GM21526 (cell line): Measurements from ENCODE around the gene KLK2.
"Not testable (repeated sequence)": the region's sequence is repeated elsewhere in the genome, so short reads cannot be mapped to it uniquely, and the experiment has no call there.

Source experiments
- ATAC-seq: cut with Tn5 transposase; IDR thresholded peaks from one replicate; pipeline ENCODE4 v1.9.1; 2021; ENCODE audit warnings: moderate library complexity; ENCODE audit not compliant: unreplicated experiment, low FRiP score

Gene KLK2

DNA sequence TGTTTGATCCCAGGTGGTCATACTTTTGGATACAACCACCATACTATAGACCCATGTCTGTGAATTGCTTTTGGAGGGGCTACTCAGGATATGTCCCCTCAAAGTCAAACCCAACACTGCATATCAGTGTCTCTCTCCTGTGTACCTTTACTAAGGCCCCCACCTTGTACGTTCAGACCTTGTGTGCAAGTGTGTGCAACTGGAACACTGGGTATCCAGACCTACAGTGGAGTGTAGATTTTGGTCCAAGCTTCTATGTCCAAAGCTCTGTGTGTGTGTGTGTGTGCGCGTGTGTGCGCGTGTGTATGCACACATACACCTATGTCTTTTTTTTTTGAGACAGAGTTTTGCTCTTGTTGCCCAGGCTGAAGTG is 18.0 kb downstream of the KLK2 start:
- ATAC-seq = no peak

DNA sequence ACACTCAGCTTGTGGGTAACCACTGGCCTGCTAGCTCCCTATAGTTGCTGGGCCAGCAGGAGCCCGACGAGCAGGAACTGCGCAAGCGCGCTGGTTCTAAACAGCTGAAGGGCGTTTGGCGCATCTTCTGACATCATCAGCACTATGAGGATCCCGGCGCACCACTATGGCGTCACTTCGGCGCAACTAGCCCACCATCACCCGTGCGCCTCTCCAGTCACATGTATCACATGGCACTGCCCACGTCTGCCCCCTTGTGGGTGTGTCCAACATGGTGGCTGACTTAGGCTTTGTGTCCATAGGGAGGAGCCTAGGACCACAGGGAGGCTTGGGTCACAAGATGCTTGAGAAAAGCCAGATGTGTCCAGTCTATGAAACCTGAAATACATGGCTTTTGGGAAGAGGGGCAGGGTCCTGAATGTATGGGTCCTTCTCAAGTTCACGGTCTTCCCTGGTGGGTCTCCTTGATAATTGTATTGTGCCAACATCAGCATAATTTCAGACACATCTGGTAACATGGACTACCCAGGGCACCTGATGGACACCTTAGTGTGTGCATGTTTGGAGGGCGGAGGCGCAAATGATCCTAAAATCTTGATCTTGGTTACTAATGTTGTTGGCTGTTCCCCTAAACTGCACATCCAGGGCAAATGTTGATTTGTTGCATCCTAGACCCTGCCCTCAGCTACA is 20.0 kb downstream of the KLK2 start:
- ATAC-seq = no peak

DNA sequence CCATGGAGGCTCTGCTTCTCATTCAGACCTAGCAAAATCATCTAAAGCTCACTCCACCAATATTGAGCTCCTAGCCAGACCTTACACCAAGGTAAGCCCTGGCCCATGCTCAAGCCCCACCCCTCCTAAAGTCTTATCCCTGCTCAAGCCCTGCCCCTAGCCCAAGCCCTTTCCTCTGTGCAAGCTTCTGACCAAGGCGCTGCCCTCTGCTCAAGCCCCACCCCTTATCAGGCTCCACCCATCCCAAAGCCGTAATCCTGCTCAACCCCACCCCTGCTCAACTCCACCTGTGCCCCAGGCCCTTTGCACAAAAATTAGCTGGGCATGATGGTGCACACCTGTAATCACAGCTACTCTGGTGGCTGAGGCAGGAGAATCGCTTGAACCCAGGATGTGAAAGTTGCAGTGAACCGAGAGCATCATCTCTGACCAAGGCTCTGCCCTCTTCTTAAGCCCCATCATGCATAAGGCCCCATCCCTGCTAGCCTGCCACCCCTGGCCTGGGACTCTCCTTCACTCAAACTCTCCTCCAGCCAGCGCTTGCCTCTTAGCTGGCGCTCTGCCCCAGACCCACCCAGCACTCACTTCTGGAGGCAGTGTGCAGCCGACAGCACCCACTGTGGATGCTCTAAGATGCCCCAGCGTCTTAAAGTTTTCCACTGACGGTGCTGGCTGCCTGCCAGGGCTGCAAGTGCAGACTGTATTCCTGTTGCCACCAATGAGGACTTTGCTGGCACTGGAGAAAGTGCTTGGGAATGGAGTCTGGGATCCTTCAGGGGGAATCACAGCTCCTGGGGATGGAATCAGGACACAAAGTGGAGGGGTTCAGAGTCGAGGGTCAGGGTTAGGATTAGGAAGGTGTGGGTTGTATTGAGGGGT is 21.5 kb downstream of the KLK2 start:
- no peak for ATAC-seq

DNA sequence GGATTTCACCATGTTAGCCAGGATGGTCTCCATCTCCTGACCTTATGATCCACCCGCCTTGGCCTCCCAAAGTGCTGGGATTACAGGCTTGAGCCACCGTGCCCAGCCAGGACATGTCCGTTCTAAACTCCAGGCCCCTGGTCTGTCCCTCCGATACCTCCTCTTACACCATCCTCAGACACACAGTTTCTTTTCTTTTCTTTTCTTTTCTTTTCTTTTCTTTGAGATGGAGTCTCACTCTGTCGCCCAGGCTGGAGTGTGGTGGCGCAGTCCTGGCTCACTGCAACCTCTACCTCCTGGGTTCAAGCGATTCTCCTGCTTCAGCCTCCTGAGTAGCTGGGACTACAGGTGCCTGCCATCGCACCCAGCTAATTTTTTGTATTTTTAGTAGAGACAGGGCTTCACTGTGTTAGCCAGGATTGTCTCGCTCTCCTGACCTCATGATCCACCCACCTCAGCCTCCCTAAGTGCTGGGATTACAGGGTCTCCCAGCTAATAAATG is 22.9 kb downstream of the KLK2 start:
- ATAC-seq = not testable (repeated sequence)

DNA sequence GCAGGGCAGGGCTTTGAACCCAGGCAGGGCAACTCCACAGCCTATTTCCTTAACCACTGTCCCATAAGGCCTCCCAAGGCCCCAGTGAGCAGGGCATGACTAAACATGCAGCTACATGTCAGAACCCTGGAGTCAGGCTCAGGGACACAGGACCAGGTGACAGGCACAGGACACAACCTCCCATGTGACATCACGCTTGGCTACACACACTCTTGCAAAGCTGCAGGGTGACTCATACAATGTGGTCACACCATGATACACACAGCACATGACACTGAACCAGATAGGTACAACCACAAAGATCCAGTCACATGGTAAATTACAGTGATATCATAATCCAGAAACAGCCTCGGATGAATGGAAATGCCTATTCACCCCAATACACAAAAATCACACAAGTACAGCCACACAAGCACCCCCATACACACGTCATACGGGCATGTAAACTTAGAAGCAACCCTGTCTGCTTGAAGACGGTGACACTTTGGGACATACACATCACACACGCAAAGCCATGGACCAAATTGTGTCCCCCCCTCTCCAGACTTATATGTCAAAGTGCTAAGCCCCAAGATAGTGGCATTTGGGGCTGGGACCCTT is 23.5 kb downstream of the KLK2 start:
- ATAC-seq = peak; percentile 83

DNA sequence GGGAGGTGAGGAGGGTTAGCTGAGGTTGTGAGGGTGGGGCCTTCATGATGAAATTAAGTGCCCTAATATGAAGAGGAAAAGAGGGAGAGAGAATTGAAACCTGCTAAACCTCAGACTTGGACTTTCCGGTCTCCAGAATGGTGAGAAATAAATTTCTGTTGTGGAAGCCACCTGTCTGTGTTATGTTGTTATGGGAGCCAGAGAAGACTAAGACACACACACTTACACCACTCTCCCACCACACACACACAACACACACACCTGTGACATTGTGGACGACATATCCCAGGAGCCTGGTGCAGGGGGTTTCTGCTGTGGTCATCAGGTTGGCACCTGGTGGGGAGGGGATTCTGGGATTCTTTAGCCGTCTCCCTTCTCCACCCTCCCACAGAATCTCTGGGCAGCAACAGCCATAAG is 24.0 kb downstream of the KLK2 start:
- ATAC-seq = peak; percentile 14

DNA sequence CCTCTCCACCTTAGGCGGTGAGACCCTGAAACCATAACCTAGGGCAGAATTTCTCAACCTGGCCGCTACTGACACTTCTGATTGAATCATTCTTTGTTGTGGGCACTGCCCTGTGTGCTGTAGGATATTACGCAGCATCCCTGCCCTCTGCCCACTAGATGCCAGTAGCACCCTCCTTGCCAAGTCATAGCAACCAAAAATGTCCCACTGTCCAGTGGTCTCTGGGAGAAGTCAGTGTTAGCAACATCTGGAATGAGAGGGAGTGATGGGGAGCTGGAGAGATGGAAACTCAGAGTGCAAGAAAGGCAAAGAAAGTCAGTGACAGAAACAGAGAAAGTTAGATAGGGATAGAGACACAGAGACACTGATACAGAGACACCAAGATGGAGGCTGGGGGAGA is 24.4 kb downstream of the KLK2 start:
- no peak for ATAC-seq

DNA sequence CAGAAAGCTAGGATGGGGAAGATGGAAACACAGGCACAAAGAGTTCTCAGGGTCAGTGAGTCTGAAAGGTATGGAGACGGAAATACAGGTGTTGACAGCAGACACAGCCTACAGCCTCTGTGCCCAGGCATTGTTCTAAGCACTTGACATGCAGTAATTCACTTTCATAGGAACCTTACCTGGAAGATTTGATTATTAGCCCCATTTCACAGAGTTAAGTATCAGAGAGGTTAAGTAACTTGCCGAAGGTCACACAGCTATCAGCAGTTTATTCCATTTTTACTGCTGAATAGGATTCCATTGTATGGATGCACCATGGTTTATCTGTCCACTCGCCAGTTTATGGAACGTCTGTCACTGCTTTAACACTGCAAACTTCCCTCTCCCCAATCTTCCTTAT is 24.8 kb downstream of the KLK2 start:
- ATAC-seq = no peak

DNA sequence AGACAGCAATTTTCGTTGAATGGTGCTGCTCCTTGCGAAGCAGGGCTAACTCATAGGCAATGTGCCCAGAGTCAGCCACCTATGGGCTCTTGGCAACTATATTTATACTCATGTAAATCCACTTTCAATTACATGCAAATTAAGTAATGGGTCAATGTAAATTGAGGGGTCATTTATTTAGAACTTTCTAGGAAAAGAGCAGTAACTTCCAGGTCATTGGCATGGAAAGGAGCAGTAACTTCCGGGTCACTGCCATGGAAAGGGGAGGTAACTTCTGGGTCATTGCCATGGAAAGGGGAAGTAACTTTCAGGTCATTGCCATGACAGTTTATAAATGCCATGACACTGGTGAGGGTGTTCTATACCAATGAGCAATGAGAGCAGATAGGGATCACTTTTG is 26.3 kb downstream of the KLK2 start:
- ATAC-seq = no peak

DNA sequence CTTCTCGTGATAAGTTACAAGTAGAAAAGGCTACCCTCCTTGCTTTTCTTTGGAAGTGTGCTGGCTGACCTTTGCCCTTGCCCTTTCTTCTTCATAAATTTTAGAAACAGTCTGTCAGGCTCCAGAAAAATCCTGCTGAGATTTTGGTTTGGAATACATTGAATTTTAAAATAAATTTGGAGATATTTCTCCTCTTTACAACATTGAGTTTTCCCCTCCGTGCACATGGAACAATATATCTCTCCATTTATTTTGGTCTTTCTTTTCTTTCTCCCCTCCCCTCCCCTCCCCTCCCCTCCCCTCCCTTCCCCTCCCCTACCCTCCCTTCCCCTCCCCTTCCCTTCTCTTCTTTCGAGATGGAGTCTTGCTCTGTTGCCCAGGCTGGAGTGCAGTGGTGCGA is 29.4 kb downstream of the KLK2 start:
- no peak for ATAC-seq

DNA sequence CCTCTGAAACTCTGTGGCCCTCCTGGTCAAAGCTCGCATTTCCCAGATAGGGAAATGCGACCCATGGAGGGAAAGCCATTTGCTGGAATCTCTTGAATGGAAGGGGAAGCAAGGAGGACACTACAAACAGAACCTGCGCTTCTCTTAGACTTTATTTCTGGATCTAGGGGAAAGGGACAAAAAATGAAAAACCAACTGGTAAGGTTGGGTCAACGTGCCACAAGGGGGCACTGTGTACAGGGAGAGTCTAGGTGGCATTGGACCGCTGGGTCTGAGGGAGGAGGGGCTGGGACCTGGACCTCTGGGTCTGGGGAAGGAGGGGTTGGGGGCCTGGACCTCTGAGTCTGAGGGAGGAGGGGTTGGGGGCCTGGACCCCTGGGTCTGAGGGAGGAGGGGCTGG is 33.0 kb downstream of the KLK2 start:
- no peak for ATAC-seq

DNA sequence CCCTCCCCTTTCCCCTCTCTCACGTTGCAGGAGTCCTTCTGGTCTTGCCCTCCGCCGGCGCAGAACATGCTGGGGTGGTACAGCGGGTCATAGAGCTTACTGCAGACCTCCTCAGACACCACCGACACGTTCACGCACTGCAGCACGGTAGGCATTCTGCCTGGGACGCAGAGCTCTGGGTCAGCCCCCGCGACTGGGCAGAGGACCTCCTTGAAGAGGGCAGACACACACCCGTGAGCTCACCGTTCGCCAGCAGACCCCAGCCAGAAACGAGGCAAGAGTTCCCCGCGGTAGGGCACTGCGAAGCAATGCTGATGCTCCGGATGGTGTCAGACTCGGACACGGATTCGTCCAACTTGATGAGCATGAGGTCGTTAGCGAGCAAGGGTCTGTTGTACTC is 35.1 kb downstream of the KLK2 start:
- ATAC-seq = no peak

DNA sequence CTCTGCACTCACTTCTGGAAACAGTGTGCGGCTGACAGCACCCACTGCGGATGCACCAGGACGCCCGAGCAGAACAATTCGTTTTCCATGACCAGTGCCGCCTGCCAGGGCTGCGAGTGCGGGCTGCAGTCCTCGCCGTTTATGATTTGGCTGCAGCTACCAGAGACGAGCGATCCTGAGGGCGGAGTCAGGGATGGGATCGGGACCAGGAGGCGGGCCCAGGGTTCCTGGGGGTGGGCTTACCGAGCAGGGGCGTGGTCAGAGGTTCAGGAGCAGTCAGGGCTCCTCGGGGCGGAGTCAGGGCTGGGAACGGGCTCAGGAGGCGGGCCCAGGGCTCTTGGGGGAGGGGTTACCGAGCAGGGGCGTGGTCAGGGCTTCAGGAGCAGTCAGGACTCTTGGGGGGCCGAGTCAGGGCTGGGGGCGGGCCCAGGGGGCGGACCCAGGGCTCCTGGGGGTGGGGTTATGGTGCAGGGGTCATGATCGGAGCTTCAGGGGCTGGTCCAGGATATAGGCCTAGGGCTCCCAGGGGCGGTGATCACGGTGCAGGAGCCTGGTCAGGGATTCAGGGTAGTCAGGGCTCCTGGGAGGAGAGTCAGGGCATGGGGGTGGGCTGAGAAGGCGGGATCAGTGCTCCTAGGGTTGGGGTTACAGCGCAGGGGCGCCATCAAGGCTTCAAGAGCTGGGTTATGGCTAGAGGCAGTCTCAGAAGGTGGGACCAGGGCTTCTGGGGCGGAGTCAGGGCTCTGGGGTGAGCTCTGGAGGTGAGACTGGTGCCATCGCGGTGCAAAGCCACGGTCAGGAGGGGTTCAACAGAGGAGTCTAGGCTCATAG is 36.2 kb downstream of the KLK2 start:
- no peak for ATAC-seq

DNA sequence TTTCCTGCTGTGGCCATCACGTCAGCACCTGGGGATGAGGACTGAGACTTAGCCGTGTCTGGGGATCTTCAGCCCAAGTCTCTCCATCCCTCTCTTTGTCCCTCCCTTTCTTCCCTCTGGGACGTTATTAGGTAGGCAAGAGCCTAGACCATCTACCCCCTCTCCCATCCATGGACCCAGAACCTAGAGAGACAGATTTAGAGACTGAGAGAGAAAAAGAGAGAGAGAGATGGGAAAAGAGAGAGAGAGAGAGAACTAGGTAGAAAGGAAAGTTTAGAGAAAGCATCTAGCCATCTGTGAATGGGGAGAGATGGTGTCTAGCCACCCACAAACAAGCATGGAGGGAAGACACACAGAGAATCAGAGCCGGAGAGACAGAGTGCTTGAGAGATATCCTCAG is 37.5 kb downstream of the KLK2 start:
- ATAC-seq = no peak

DNA sequence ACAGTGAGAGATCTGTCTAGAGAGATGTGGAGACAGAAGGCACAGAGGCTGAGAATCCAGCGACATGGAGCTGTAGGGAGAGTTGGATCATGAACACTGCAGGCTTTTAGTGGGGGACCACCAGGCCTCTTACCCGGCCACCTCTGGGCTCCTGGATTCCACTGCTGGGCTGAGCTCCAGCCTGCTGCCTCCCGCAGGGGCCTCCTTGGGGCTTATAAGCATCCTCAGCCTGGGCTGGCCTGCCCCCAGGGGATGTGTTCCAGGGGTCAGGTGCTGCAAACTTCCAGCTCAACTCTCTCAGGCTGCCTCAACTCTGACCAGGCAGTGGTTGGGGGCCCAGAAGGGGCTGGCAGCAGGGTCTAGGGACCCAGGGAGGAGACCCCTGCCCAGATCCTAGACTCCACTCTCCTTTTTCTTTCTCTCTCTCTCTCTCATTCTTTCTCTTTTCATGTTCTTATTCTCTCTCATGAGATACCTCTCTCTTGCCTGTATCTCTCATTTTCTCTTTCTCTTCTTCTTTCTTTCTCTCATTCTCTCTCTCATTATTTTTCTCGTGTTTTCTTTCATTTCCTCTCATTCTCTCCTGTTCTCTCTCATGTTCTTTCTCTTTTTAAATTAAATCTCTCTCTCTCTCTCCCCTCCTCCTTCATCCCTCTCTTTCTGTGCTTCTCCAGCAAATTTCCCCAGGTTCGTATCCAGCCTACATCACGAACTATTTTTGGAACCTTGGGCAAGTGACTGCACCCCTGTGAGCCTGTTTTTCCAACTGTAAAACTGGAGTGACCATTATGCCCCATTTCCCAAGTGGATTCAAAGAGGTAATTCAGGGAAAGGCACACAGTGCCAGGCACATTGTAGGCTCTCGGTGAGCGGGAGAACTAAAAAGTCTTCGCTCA is 38.2 kb downstream of the KLK2 start, which contains the start of gene KLK4:
Gene KLK4, minus strand, starts transcription at position 190 of the 896 bp plus-strand sequence. CDS start 657 bp downstream, outside the sequence.
- no peak for ATAC-seq

DNA sequence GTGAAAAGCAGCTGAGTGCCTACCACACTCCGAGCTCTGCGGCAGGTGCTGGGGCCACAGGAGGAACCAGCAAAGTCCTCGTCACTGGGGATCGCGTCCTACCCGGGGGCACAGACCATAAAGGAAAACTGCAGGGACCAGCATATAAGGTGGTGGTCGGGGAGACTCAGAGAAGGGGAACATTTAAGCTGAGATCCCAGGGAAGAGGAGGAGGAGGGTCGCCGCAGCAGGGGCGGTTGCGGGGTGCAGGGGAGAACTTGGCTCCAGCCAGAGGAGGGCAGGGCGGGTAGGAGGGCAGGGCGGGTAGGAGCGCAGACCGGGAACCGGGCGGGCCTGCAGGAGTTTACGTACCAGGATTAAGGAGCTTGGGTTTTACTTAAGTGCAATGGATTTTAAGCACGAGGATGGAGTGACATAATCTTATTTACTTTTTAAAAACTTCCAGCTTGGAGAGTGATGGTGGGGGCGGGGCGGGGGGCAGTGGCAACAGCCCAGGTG is 38.9 kb downstream of the KLK2 start:
- no peak for ATAC-seq

DNA sequence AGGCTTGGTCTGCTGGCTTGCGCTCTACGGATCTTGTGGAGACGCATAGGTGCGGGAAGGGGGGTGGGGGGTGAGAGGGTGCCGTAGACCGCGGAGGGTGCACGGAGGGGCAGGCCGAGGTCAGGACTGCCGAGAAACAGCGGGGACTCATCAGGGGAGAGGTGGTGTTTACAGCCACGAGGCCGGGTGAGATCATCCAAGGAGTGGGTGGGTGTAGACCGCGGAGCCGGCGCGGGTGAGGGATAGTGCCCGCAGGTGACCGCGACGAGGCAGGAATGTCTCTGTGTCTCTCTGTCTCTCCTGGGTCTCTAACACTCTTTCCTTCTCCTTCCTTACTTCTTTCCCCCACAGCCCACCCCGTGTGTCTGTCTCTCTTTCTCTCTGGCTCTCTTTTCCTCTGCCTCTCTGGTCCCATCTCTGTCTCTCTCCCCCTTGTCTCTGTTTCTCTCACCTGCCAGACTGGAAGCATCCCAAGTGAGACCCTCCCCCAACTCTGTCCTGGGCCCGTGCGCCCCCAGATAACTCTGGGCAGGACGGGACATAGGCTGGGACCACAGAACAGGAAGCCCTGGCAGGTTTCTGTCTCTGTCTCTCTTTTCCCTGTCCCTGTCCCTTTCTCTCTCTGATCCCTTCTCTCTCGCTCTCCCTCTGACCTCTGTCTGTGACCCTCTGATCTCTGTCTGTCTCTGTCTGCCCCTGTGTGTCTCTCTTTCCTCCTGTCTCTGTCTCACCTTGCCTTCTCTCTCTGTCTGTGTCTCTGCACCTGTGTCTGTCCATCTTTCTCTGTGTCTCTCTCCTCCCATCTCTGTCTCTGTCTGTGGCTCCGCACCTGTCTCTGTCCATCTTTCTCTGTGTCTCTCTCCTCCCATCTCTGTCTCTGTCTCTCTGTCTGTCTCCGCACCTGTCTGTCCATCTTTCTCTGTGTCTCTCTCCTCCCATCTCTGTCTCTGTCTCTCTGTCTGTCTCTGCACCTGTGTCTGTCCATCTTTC is 39.8 kb downstream of the KLK2 start:
- no peak for ATAC-seq

DNA sequence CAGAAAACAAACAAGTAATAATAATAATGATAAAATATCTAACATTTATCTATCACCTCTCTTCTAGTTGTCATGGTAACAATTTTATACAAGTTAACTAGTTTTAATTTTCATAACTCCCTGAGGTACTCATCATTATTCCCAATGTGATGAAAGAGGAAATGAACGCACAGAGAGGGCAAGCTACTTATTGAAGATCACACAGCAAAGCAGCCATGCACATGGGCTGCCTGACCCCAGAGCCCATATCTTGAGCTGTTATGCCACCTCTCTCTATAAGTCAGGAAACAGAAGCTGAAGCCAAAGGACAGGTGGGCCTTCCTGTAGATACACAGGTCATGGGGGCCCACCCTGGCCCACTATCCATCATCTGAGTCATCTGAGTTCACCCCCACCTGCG is 42.8 kb downstream of the KLK2 start:
- ATAC-seq = no peak
